ENCODE results near the gene INKA1. TPM values are rescaled to one million over a fixed set of nuclear protein-coding genes. Genes with fewer than 3 reads are reported as not detected.

Gene INKA1
- total and polyA plus RNA-seq, 2 of the 8 experiments (the other 6 are each of a cell fraction or from before 2014, with no cell fraction given): 1.3 to 4.7 TPM

DNA sequence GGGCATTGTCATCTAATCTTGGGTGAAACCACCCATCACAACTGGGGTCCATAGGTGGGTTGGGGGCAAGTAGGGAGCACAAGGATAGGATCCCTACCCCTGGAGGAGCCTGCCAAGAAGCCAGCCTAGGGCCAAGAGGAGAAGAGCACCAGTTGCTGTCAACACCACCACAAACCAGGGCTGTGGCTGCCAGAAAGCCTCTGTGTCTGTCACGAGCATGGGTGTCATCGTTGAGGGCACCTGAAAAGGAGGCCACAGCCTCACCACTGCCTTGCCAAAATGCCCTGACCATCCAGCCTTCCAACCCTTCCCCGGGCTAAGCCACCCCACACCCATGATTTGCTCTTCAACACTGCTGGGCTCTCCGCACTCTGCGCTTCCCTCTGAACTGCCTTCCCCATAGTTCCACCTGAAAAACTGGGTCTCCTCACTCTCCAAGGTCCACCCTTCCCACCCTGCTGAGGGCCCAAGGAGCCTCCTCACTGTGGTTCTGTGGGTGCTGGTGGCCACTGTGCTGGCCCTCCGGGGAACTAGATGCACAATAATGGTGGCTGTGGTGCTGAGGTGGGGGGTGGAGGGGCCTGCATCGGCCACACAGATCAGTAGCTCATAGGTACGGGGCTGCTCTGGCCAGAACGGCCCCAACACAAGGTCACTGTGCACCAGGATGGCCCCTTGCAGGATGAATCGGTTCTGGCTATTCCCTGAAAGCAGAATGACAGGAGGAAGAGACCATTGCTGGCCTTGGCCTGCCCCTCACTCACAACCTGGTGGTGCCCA, 10.5 kb upstream of the INKA1 start:
- Histone ChIP-seq H2AK5ac (ENCODE audit: low read depth, low read length) (no peak overlapping the region), H3K4me1 (replicated peaks in 1 of 4; ENCODE audit: control insufficient read depth in 3 of 4, insufficient read depth in 4 of 4, low read length in 3 of 4) (no peaks in the 10 kb centered on the region), H3K9me3 (ENCODE audit: insufficient read depth in 2 of 2, low read depth in 1 of 2, low read length in 1 of 2) (no peaks in the 10 kb centered on the region), H2BK5ac (ENCODE audit: low read depth, low read length) (no peak overlapping the region), H2BK15ac (ENCODE audit: low read length) (no peak overlapping the region), H4K8ac (ENCODE audit: extremely low read depth, insufficient read depth, low read length) (peak overlapping the region; percentile 57; the same call in 1 of the 2 replicates), H2AFZ (ENCODE audit: low read length) (no peak overlapping the region), H3K18ac (ENCODE audit: extremely low read depth, low read length) (no peak overlapping the region), H3K4me2 (ENCODE audit: insufficient read depth in 1 of 2, low read depth in 2 of 2, low read length in 2 of 2) (no peak overlapping the region), H4K5ac (ENCODE audit: insufficient read length, low read depth, low read length) (no peak overlapping the region), H3K23me2 (ENCODE audit: low read depth, low read length) (no peaks in the 10 kb centered on the region), H3K79me1 (ENCODE audit: low read depth, low read length) (no peaks in the 10 kb centered on the region), H3K4ac (replicated peaks; ENCODE audit: insufficient read length, low read depth, low read length) (no peak overlapping the region), H3K23ac (ENCODE audit: insufficient read length) (no peak overlapping the region), H2BK120ac (replicated peaks; ENCODE audit: low read depth, low read length) (no peak overlapping the region), H2BK12ac (ENCODE audit: low read depth, low read length) (no peak overlapping the region), H2BK20ac (ENCODE audit: low read length) (no peak overlapping the region), H3K14ac (ENCODE audit: insufficient read length) (no peak overlapping the region), H3K9ac (replicated peaks in 1 of 4; ENCODE audit: extremely low read depth in 1 of 4, low read depth in 3 of 4, low read length in 3 of 4) (no peak overlapping the region), H4K20me1 (replicated peaks in 1 of 2; ENCODE audit: control insufficient read depth in 1 of 2, insufficient read depth in 2 of 2, low read length in 2 of 2) (peaks cover 0 to 2% of the 10 kb centered on the region in 2 experiments), H3K27me3 (replicated peaks in 1 of 4; ENCODE audit: control insufficient read depth in 3 of 4, extremely low read depth in 1 of 4, insufficient read depth in 3 of 4, low read length in 3 of 4) (no peaks in the 10 kb centered on the region; a peak in 1 of 7 replicates), H3K79me2 (ENCODE audit: control insufficient read depth in 1 of 2, insufficient read depth in 2 of 2, low read length in 2 of 2) (no peaks in the 10 kb centered on the region), H4K91ac (replicated peaks; ENCODE audit: insufficient read length, low read length) (no peak overlapping the region), H3K4me3 (ENCODE audit: extremely low read depth in 1 of 4, insufficient read depth in 2 of 4, low read depth in 3 of 4, low read length in 4 of 4) (no peak overlapping the region), H3K27ac (ENCODE audit: low read depth, low read length) (no peak overlapping the region), H3K56ac (replicated peaks; ENCODE audit: insufficient read length, low read depth, low read length) (no peak overlapping the region), H3K36me3 (ENCODE audit: control insufficient read depth in 2 of 4, insufficient read depth in 4 of 4, low read length in 3 of 4) (no peaks in the 10 kb centered on the region)
- DNase-seq (ENCODE audit: low read depth in 1 of 2, low spot score in 2 of 2): no peak
- POLR2A ChIA-PET (ENCODE audit: partially characterized antibody): interaction anchor here (0.6 kb wide), 1 partner anchor 15 kb away, joined by 4 read pairs; no protein-coding TSS in a partner anchor
- FAIRE-seq: no peak
- CTCF ChIA-PET (ENCODE audit: partially characterized antibody): interaction anchor here (0.9 to 1.6 kb wide), 4 partner anchors 11 to 91 kb away, joined by 3 to 4 read pairs (median 4); no protein-coding TSS in a partner anchor
- 91% methylated on average over 9 of the region's 10 CpGs; no CpG with 5 or more reads in 1 of the 2 experiments for WGBS, 2 experiments (ENCODE audit: extremely low coverage in 1 of 2, insufficient coverage in 1 of 2, insufficient read length in 1 of 2, insufficient replicate concordance in 2 of 2, low coverage in 1 of 2, low lambda C conversion rate in 2 of 2, missing lambda C conversion rate in 1 of 2)
- TF ChIP-seq GABPA (IDR thresholded peaks at IDR 0.05; ENCODE audit: borderline replicate concordance, insufficient read depth, low read length): no peak
- no peak for TF ChIP-seq SUZ12 (IDR thresholded peaks at IDR 0.05; ENCODE audit: low read length)
- no peak for TF ChIP-seq KDM5A (IDR thresholded peaks at IDR 0.05; ENCODE audit: low read length)
- no peak for TF ChIP-seq POLR2AphosphoS5 (IDR thresholded peaks at IDR 0.05; ENCODE audit: low read depth, low read length)
- no peak for TF ChIP-seq RBBP5 (IDR thresholded peaks at IDR 0.05; ENCODE audit: borderline replicate concordance, low read depth, low read length)
- no peak for TF ChIP-seq TAF7 (optimal IDR thresholded peaks at IDR 0.05; ENCODE audit: borderline replicate concordance, low read depth, low read length)
- no peak for TF ChIP-seq FOSL1 (IDR thresholded peaks at IDR 0.05; ENCODE audit: insufficient read depth, low read depth, low read length)
- no peak for TF ChIP-seq GTF2F1 (IDR thresholded peaks at IDR 0.05; ENCODE audit: borderline replicate concordance, low read depth, low read length)
- no peak for TF ChIP-seq HDAC6 (IDR thresholded peaks at IDR 0.05; ENCODE audit: low read depth, low read length)
- no peak for TF ChIP-seq SIRT6 (IDR thresholded peaks at IDR 0.05; ENCODE audit: low read length)
- TF ChIP-seq YY1 (IDR thresholded peaks at IDR 0.05; ENCODE audit: low read depth, low read length): no peak
